Lower lobe of right lung (tissue), 2 donors: ENCODE data around the gene CMIP. TPM values are rescaled to one million over a fixed set of nuclear protein-coding genes. Genes with fewer than 3 reads are reported as not detected.

ENCODE experiments used
- ATAC-seq, 2 donors: fragments of 200-7000 bp; cut with Tn5 transposase; one replicate each; pipeline ENCODE4 v1.9.1; 2020 to 2022; ENCODE audit warnings: mild to moderate bottlenecking in 2 of 2, moderate library complexity in 2 of 2
- DNase-seq: peaks from one replicate; pipeline ENCODE4 v3.0.0-alpha.2; 2020
- H3K27ac ChIP-seq: fragments of 200-600 bp; one replicate; pipeline ENCODE4 v1.8.0; 2022
- H3K27me3 ChIP-seq: fragments of 200-600 bp; one replicate; pipeline ENCODE4 v1.8.0; 2022; ENCODE audit warnings: low read depth
- H3K36me3 ChIP-seq: fragments of 200-600 bp; one replicate; pipeline ENCODE4 v1.8.0; 2022; ENCODE audit warnings: mild to moderate bottlenecking
- H3K4me1 ChIP-seq: fragments of 200-600 bp; one replicate; pipeline ENCODE4 v1.8.0; 2022
- H3K4me3 ChIP-seq: fragments of 200-600 bp; one replicate; pipeline ENCODE4 v1.8.0; 2022; ENCODE audit warnings: mild to moderate bottlenecking
- H3K9me3 ChIP-seq: fragments of 200-600 bp; one replicate; pipeline ENCODE4 v1.8.0; 2022
- CTCF ChIP-seq: fragments of 200-600 bp; IDR thresholded peaks from one replicate; pipeline ENCODE4 v1.8.0; 2022; ENCODE audit warnings: antibody characterized with exemption, mild to moderate bottlenecking
- intact Hi-C: fragments of 100-400 bp; cut with DNase I; formaldehyde crosslinking; loops from one replicate; pipeline ENCODE4 v1.11.0; 2022
- total RNA-seq: library from RNA; stranded (reverse); fragmentation: NEBNext Ultra II Directional; extraction: Animal tissue kit (Norgen Biotek cat#: 25700); gene quantifications from one replicate; pipeline ENCODE4 v1.2.1, GENCODE V29; 2021
- donor health status: DM: no; HTN: yes; CAD: no; lungs with severe emphysema.

The CMIP gene
- total RNA-seq, 1 donor from 2014 or later, result 77.4 TPM

- no peak overlapping the region for H3K27ac ChIP-seq
- no peaks in the 10 kb centered on the region for H3K9me3 ChIP-seq
- no peak for TF ChIP-seq CTCF
- intact Hi-C loops, result loop anchor here (10.0 kb wide), 1 partner anchor 316 kb away; no protein-coding TSS in a partner anchor
- no peaks in the 10 kb centered on the region for H3K36me3 ChIP-seq
- peaks cover 6% of the 10 kb centered on the region for H3K4me1 ChIP-seq
- H3K27me3 ChIP-seq, result no peaks in the 10 kb centered on the region
- no peak for DNase-seq
- no peak overlapping the region for H3K4me3 ChIP-seq
- ATAC-seq, result no peak
These were observed 36.1 kb upstream of the CMIP start for GRCh38 chr16:81408409-81408950.

- intact Hi-C loops, result loop anchor here (10.0 kb wide), 1 partner anchor 316 kb away; no protein-coding TSS in a partner anchor
- Histone ChIP-seq H3K27me3 (no peaks in the 10 kb centered on the region), H3K4me1 (no peaks in the 10 kb centered on the region), H3K4me3 (no peak overlapping the region), H3K36me3 (no peaks in the 10 kb centered on the region), H3K27ac (no peak overlapping the region), H3K9me3 (no peaks in the 10 kb centered on the region)
- no peak for DNase-seq
- no peak for ATAC-seq
- no peak for TF ChIP-seq CTCF
These were observed 35.5 kb upstream of the CMIP start for GRCh38 chr16:81409016-81409556.

- Histone ChIP-seq H3K9me3 (no peaks in the 10 kb centered on the region), H3K27ac (no peak overlapping the region), H3K4me1 (no peaks in the 10 kb centered on the region), H3K4me3 (no peak overlapping the region), H3K36me3 (no peaks in the 10 kb centered on the region), H3K27me3 (no peaks in the 10 kb centered on the region)
- TF ChIP-seq CTCF, result no peak
- intact Hi-C loops, result no loop called here
- DNase-seq (no peak), ATAC-seq (no peak)
These were observed 33.8 kb upstream of the CMIP start for GRCh38 chr16:81410643-81411293.

- H3K9me3 ChIP-seq, result no peaks in the 10 kb centered on the region
- no peaks in the 10 kb centered on the region for H3K27me3 ChIP-seq
- intact Hi-C loops, result no loop called here
- no peak for DNase-seq
- no peaks in the 10 kb centered on the region for H3K36me3 ChIP-seq
- no peak for ATAC-seq
- H3K27ac ChIP-seq, result no peak overlapping the region
- H3K4me3 ChIP-seq, result no peak overlapping the region
- no peak for TF ChIP-seq CTCF
- no peaks in the 10 kb centered on the region for H3K4me1 ChIP-seq
These were observed 31.2 kb upstream of the CMIP start for GRCh38 chr16:81413245-81413990.

GRCh38 chr16:81415751-81416150, 28.9 kb upstream of the CMIP start:
- Histone ChIP-seq H3K27ac (no peak overlapping the region), H3K4me1 (no peaks in the 10 kb centered on the region), H3K36me3 (no peaks in the 10 kb centered on the region), H3K4me3 (no peak overlapping the region), H3K9me3 (no peaks in the 10 kb centered on the region), H3K27me3 (no peaks in the 10 kb centered on the region)
- ATAC-seq (no peak), DNase-seq (no peak)
- TF ChIP-seq CTCF, result no peak
- intact Hi-C loops, result no loop called here
